GM12801 (cell line): ENCODE results near the gene ZXDC.

ENCODE experiments used
- CTCF ChIP-seq: IDR thresholded peaks from one replicate; pipeline ENCODE4 v1.5.1; 2011; ENCODE audit warnings: control low read depth; ENCODE audit not compliant: insufficient read length; ENCODE audit errors: extremely low read depth

Gene ZXDC

GRCh38 chr3:126498929-126499328 lies 23.2 kb upstream of the ZXDC start:
- TF ChIP-seq CTCF: no peak

GRCh38 chr3:126498461-126498860 lies 22.8 kb upstream of the ZXDC start:
- TF ChIP-seq CTCF: no peak

GRCh38 chr3:126497956-126498355 lies 22.3 kb upstream of the ZXDC start:
- TF ChIP-seq CTCF: no peak

GRCh38 chr3:126496894-126497850 lies 21.5 kb upstream of the ZXDC start:
- TF ChIP-seq CTCF: no peak

GRCh38 chr3:126495786-126496185 lies 20.1 kb upstream of the ZXDC start:
- TF ChIP-seq CTCF: no peak

- TF ChIP-seq CTCF: no peak
Measured at GRCh38 chr3:126494970-126495230, 19.2 kb upstream of the ZXDC start.

- no peak for TF ChIP-seq CTCF
Measured at GRCh38 chr3:126494204-126494969, 18.7 kb upstream of the ZXDC start.
